HG02678 (cell line): ENCODE data around the gene JUP.

Experiments
- ATAC-seq: cut with Tn5 transposase; IDR thresholded peaks from one replicate; pipeline ENCODE4 v1.9.1; 2021; ENCODE audit warnings: mild to moderate bottlenecking, moderate library complexity; ENCODE audit not compliant: unreplicated experiment

Gene JUP

DNA sequence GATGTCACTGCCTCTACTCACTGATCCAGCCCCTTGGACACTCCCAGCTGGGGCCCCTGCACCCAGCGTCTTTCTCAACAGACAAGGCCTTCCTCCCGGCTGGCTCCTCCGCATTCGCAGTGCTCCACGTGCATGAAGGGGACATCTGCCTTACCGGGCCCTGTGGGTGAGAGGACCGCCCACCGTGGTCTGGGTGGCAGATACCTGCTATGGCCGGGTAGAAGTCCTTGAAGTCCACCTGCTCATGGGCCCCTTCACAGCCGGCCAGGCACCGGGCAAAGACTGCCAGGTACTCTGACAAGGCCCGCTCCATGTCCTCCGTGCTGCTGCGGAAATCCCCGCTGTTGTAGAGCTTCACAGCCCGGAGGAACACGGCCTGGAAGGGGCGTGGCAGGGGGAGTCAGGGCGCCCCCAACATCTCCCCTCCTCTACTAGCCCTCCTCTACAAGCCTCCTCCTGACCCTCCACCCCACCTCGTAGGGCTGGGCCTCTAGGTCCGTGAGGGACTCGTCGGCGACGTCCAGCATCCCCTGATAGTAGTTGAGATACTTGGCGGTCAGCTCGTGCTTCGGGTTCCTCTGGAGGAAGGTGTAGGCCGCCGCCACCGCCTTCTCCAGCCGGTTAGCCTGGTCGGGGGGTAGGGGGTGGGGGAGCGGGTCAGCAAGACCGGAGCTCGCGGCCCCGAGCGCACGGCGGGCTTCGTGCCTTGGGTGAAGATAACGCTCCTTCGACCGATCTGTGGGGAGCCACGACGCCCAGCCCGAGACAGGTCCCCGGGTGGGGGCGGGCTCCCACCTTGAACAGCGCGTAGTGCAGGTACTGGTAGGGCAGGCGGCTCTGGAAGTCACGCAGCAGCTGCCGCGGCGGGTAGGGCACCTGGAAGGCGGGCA, 24.4 kb upstream of the JUP start:
- no peak for ATAC-seq

DNA sequence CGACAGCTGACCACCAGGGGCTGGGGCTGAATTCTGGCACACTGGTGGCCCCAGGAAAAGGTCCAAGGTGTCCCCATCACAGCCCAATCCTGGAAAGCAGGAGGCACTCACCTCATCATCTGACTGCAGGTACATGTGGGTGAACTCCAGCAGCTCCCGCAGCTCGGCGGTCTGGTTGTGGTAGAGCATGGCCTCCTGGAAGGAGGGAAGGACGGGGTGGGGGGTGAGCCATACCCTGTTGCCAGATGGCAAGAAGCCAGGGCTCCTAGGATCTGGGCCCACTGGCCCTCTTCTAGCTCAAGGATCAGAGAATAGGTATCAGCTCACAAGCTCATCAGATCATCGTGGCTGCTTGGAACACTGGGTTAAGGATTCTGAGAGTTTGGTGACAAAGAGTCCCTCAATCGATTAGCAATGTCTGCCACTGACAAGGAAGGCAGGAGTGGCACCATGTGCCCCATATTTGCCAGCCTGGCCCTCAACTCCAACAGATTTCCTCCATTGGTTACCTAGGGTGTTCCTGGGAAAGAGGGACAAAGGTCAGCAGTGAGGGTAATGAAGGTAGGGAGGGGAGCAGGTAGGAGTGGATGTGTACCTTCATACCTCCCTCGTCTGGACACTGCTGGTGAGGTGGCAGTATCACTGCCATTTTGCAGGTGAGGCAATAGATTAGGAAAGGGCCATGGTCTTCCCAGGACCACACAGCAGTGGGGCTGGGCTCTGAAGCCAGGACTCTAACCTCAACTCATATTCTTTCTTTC, 20.4 kb upstream of the JUP start:
- ATAC-seq, result no peak

DNA sequence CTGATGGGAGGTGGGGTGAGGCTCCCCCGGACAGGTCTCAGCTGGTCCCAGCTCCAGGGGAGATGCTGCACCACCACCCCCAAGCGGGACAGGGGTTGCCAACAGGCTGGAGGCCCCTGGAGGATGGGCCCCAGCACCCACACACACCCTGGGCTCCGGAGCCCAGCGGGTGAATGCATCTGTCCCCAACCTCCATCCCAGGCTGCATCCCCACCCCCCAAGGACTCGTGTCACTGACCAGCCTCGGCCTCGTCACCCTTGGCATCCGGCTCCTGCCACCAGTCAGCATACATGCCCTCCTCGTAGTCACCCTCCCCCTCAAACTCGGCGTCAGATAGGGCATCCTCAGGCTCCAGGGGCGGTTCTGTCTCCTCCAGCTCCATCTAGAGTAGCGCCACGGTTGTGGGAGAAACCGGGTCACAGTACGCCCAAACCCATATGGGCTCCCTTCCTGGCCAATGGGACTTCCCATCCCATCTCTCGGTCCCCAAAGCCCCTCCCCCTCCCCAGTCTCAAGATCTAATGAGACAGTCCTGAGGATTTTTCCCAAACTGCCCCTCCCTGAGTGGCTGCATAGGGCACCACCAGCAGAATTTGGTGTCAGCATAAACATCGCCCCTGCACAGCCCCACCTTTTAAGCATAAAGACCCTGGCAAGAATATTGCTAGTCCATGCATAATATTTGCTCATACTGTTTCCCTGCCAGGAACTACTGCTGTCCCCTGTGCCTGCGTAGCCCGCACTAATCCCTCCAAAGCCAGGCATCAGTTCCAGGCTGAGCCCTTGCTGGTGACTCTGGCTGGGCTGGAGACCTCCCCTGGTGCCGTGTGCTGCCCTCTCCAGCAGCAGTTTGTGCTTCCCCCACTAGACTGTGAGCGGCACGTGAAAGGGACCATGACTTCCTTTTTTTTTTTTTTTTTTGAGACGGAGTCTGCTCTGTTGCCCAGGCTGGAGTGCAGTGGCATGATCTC, 16.8 kb upstream of the JUP start:
- no peak for ATAC-seq

DNA sequence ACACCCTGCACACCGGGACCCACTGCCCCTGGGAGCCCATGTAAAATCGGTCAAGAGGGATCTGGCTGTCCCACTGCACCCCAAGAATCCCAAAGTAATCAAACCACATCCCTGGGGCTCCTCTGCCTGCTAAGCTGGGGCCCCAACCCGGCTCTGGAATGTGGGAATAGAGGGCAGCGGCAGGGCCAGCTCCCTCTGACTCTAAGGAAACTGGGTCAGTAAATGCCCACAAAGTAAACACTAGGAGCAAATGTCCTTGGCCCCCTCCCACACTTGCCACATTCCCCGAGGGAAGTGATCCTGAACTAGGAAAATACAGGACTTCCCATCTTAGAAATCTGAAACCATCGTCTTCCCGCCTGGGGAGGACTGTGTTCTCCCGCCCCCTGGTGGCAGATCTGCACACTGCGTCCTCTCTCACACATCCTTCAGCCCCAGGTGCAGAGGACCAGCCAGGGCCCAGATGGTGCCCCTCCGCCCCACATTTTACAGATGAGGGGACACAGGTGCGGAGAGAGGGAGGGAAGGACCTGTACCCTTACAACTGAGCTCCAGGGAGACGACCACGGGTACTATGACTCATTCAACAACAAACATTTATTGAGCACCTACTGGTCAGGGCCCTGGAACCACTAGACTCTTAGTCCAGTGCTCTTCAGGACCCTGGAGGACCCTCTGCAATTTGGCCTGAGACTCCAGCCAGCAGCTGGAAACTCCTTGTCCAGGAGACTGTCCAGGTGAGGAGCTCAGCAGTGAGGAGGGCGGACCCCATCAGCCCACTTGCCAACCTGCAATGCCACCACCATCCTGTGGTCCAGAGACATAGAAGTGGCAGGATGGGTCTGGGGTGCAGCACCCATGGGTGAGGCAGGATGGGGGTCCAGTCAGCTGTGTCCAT, 15.1 kb upstream of the JUP start:
- no peak for ATAC-seq

DNA sequence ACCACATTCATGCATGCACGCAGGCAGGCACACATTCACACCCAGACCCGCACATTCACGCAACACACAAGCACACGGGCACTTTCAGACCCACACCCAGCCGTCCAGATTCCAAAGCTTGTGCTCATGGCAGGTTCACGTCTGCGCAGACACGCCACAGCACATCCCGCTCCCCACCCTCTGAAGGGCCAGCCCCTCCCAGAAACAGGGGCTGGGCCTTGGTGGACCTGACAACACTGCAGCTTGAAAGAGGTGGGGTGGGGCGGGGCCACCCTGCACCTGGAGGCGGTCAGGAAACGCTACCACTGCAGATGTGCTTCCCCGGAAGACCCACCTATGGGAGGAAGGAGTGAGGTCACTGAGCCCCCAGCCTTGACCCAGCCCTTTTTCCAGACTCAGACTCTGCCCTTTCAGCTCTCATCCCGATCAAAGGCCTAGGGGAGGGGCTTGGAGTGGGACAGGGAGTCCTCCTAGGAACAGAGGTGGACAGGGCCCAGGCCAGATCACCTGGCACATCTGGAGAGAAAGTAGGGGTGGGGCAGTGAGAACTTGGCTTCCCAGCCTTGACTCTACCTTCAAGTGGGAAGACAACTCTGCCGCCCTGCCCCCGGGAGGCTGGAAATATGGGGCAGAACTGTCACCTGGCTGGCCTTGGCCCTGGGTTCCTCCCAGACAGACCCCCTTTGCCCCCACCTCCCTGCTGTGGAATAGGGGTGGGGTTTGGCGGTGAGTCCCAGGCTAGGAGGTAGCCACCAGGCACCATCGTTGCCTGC, 14.3 kb upstream of the JUP start:
- no peak for ATAC-seq

DNA sequence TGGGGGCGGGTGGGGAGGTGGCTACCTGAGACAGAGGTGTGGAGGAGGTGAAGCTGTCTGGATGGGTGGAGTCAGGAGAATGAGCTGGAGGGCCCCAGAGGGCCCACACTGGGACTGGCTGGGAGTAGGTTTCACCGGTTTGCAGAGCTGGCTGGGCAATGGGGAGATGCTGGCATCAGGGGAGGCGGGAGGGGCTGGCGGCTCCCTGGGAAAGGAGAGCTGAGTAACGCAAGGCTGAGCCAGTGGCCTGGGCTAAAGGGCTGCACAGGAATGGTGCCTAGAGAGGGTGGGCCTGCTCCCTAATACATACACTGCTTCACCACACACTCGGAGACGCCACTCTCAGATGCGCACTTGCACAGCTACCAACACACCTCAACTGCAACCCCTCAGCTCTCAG, 12.9 kb upstream of the JUP start:
- ATAC-seq, result no peak

DNA sequence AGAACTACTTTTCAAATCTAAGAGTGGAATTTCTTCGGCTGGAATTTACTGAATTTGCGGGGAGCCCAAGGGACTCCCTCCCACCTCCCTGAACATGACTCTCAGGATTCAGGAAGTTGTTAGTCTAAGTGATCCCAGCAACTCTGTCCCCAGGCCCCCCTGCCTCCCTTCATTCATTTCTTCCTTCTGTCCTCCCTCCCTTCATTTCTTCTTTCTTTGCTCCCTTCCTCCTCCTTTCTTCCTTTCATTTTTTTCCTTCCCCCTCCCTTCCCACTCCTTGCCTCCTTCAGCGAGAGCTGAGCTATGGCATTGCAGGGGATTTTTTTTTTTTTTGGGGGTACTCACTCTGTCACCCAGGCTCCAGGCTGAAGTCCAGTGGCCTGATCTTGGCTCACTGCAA, 10.9 kb upstream of the JUP start:
- ATAC-seq, result no peak

DNA sequence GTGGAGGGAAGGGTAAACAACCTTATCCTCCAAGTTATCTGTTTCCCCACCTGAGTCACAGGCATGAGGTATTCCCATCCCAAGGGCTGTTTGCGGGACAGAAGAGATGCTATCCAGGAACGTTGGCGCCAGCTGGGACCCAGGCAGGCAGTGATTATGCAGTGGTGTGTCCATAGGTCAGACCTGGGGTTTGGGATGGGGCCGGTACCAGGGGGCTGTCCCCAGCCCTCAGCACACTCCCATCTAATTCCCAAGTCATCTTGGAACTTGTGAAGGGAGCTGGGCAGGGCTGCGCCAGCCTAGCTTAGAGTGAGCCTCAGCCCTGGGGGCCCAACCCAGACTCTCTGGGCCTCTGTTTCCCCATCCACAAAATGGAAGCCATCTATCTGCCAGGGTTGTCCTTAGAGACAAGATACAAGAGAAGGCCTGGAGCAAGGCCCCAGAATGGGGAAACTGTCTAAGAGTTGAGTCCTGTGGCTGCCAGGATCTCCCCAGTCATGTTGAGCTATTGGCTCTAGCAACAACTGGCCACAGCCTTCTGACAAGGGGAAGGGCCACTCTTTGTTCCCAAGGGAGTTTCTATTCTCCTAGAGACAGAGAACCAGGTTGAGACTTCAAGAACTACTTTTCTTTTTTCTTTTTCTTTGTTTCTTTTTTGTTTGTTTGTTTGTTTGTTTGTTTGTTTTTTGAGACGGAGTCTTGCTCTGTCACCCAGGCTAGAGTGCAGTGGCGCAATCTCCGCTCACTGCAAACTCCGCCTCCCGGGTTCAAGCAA, 9.8 kb upstream of the JUP start:
- ATAC-seq, result no peak

DNA sequence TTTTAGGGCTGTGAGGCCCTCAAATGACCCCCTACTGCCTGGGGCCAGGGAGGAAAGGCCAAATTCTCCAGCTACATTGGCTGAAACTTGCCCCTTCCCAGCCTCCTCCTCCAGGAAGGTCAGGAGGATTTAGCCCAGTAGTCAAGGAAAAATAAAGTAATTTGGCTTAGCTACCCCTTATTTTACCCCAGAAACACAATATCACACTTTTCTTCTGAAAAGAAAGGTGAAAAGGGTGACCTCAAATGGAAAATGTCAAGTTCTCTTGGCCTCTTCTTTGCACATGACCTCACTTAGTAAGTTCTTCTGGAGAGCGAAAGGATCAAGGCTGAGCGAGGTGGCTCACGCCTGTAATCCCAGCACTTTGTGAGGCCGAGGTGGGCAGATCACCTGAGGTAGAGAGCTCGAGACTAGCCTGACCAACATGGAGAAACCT, 8.0 kb upstream of the JUP start:
- no peak for ATAC-seq

DNA sequence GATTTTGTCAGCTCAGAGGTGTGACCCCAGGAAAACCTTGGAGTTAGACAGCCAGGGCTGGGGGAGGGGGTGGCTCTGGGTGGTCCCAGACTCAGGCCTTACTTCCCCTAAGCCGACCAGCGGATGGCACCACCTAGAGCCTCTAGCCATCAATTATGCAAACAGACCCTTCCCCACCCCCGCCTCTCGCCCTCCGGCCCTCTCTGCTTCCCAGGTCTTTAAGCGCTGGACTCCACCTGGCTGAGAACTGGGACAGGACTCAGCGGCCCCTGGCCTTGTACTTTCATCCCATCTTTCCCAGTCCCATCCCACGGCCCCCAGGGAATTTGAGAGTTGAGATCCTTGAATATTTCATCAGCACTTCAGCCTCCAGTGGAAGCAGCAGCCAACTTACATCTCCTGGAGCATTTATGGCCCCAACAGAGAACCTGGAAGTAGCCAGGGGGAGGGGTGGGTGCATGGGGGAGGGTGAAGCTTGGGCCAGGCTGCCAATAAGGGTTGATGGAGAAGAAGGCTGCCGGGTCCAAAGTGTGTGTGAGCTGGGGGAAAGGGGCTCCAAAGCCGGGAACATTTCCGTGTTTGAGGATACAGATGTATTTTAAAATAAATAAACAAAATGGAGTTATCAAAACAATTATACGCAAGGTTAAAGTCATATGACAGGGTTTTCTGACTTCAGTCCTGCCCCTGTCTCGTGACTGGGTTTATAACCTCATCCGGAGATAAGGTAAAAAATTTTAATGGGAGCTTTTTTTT, 7.5 kb upstream of the JUP start:
- no peak for ATAC-seq

DNA sequence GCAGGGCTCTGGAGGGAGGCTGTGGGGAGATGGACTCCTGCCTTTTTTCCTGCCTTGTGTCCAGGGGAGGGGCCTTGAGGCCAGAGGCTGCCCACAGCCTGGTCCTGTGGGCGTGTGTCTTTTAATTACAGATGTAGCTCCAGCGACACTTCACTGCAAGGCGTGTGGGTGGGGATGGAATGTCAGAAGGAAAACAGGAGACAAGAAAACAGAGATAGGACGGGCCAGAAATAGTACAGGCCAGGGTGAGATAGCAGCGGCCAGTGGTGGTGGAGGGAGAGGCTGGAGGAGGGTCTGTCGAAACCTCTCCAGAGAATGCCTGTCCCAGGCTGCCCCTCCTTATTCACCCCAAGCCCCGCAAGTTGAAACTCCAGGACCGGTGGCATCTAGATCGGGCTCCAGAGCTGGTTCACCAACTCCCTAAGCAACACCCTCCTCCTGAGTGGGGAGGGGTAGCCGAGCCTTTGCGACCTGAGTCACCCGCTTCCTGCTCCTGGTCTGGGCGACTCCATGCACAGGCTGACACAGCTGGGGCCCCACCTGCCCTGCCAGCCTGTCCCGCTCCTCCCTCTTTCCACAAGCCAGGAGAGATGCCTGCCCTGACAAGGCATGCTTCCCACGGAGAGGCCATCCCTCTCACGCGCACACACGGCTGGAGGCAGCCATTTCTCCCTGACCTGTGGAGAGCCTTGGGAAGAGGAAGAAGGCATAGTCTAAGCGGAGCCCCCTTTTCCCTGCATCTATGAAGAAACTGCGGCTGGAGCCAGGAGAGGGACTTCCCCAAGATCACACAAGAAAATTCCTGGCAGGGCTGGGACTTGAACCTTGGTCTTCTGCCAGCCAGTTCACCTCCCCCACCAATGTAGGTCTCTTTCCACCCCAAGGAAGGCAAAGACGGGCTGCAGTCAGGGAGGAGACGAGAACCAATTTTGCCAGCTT, 6.6 kb upstream of the JUP start:
- ATAC-seq, result no peak

DNA sequence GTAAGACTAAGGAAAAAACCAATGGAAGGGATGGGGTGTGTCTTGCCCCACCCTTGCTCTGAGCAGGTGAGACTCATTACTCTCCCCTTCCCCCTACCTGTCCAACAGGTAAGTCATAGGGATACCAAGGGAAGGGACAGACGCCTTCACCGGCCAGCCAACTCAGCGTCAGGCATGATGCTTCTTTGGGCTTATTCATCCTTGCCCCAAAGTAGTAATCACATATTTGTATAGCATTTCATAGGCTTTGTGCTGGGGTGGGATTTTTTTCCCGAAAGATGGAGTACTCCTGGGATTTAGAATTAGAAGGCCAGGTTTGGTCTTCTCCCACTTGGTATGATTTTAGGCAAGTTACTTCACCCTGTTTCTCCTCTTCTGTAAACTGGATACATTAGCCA, 509 bp upstream of the JUP start:
- ATAC-seq, result no peak

DNA sequence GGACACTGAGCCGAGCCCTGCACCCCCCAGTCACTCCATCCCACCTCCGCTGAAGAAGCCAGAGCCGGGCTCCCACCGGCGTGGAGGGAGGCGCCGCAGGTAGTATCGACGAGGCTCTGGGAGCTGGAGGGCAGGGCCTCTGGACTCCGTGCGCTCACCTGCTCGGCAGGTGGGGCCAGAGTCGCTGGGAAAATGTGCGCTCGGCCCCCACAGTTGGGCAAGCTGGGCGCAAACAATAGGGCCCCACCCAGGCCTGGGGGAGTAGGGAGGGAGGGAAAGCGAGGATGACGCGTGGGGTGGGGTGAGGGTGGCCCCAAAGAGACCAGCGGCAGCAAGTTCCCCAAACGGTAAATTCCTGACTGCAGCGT, 668 bp downstream of the JUP start:
- ATAC-seq, result no peak

DNA sequence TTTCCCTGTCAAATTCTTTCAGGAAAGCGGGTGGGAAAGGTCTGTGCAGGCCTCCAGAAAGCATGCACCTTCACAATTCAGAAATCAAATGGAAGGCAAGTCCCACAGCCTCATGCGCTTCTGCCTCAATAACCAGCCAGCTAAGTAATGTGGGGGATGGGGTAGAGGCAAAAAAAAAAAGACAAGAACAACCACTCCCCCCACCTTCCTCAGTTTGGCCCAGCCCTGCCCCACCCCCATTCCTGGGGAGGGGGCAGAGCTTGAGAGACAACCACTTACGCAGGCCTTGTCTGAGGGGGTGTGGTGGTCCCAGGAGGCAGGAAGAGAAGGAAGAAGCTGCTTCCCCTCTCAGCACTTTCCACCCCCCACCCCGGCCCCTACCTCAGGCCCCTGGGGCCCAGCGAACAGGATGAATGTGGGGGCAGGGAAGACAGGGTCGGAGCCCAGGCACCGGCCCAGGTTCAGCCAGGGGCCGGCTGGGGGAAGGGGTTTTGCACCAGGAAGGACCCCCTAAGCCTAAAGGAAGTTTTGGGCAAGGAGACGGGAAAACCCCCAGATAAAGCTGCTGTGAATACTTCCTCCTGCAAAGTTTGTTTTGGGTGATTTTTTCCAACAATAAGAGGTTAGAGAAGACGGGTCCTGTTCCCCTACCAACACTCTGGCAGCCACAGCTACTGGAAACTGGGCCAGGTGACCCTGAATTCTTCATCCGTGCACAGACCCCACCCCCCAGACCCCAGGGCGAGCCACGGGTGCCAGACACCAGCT, 1.2 kb downstream of the JUP start:
- ATAC-seq, result no peak

DNA sequence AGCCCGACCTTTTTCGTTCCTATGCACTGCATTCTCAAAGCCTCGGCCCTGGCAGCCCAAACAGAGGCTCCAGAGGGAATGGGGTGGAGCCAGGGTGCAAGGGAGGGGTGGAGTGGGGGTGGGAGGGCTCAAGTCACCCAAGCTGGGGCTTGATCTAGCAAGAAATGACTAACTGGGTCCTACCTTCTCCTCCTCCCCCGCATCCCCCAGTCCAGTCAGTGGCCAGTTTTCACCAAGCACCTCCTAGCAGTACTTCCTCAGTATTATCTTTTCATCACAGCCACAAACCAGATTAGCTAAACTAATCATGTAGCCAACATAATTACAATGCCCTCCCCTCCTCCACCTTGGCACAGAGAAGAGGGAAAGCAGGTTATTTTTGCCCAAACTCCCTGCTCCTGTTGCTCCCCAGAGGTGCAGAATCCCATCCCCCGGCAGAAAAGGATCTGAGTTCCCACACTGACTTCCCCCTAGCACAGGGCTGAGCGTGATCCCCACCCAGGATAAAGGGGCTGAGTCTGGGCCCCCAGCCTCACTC, 2.2 kb downstream of the JUP start:
- no peak for ATAC-seq

DNA sequence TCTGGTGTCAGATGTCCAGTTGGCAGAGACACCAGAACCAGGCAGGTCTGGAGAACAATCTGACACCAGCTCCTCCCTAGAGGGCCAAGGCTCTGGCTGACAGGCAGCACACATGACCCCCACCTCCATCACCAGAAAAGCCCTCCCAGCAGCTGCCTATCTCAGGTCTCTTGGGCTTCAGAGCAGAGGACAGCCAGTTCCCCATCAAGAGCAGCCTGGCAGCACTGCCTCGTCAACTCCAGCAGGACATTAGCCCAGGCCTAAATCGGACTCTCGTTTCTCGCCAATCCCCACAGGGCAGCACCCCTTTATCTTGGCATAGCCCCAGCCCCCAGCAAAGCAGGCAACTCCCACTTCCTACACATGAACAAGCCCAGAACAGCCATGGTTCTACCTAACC, 4.4 kb downstream of the JUP start:
- ATAC-seq, result no peak
